Dedifferentiated amniotic fluid mesenchymal stem cell (primary cell): ENCODE data around the gene GREB1L.
"Not testable (repeated sequence)": the region's sequence is repeated elsewhere in the genome, so short reads cannot be mapped to it uniquely, and the experiment has no call there.

ENCODE experiments used
- DNase-seq: peaks from one replicate; pipeline ENCODE4 v3.0.0-alpha.2; 2016; ENCODE audit errors: extremely low spot score

GREB1L gene

DNA sequence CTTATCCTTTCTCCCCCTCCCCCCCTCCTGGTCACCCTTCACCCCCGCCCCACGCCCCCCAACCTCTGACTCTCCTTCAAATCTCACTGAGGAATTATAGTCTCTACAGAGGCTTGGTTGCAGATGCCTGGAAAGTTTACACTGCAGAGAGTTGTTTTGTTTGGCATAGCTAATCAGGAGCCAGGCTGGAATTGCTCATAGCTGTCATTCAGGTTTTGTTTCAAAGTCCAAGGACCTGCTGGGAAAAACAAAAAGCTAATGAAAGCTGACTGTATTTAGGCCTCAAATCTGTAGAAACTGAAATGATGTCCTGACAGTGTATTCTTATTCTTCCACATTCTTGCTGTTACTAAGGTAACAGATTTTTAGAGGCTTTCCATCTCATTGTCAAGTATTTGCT is 22.6 kb downstream of the GREB1L start:
- DNase-seq: peak; percentile 64

GRCh38 chr18:21265971-21266673 is 24.1 kb downstream of the GREB1L start:
- no peak for DNase-seq

DNA sequence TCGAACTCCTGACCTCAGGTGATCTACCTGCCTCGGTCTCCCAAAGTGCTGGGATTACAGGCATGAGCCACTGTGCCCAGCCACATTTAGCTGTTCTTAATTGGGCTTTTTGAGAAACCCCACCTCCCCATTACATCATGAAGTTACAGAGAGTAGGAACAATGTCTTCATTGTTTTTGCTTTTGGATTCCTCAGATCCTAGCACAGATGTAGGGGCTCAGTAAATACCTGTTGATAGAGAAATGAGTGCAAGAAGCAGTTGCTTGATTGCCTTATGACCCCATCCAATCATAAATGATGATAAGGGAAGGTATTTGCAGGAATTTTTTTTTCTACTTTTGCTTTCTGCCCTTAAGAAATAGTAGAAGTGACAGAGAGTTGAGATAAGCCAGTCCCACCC is 25.4 kb downstream of the GREB1L start:
- DNase-seq: no peak

- DNase-seq: no peak
Observed at GRCh38 chr18:21269349-21269748, 27.3 kb downstream of the GREB1L start.

- DNase-seq: peak; percentile 36
Observed at GRCh38 chr18:21270453-21270852, 28.4 kb downstream of the GREB1L start.

GRCh38 chr18:21272016-21272579 is 30.1 kb downstream of the GREB1L start:
- DNase-seq: no peak

GRCh38 chr18:21273568-21273967 is 31.5 kb downstream of the GREB1L start:
- DNase-seq: no peak

- DNase-seq: no peak
Observed at GRCh38 chr18:21275645-21276044, 33.6 kb downstream of the GREB1L start.

DNA sequence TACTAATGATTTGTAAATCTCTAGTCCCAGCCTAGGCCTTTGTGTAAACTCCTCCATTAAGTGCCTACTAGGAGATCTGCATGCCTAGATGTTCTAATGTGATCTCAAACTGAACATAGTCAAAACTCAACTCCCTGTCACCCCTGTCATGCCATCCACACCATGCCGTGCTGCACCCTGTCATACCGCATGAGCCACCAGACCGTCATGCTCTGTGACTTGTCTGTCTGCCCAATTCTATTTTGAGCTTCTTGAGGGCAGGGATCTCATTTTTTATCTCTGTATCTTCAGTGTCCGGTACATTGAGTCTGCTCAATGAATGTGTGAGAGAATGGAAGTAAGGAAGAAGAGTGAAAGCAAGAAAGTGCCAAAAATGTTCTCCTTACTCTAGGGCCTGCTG is 35.5 kb downstream of the GREB1L start:
- DNase-seq: no peak

DNA sequence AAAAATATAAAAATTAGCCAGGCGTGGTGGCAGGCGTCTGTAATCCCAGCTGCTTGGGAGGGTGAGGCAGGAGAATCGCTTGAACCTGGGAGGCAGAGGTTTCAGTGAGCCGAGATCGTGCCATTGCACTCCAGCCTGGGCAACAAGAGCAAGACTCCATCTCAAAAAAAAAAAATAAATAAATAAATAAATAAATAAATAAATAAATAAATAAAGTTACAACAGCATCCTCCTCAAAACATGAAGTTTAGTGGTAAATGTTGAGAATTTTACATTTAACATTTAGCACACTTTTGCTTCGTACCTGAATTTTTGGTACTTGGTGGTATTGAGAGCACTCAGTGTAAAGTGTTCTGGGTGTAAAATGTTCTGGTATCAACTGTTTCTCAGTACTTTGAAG is 36.2 kb downstream of the GREB1L start:
- not testable (repeated sequence) for DNase-seq

DNA sequence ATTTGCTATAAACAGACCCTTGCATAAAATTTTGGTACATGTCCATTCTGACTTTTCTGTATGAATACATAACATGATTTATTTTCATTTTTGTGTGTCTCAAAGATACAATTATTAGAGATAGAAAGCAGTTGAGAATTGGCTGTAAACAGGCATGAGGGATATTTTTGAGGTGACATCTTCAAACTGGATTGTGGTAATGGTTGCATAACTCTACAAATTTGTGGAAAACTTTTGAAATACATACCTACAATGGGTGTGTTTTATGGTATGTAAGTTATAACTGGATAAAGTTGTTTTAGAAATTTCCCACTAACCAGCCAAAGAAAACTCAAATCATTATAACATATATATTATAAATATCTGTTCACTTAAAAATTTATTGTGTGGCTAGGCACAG is 39.6 kb downstream of the GREB1L start:
- DNase-seq: no peak

GRCh38 chr18:21284540-21284939 is 42.5 kb downstream of the GREB1L start:
- no peak for DNase-seq

DNA sequence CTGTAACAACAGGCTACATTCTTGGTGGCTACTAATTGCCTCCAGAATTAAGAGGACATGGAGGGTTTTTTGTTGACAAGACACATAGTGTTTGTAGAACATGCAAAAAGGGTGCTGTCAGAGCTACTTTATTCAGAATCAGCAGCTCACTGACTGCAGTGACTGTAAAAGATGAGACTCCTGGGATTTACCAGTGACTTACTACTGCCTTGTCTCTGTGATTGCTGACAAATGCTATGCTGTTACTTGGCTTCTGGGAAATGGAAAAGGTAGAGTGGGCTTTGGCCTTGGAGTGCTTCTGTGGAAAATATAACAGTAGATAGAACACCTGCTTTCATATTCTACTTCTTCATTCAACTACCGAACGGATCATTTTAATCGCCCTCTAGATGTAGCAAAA is 47.8 kb downstream of the GREB1L start:
- no peak for DNase-seq

DNA sequence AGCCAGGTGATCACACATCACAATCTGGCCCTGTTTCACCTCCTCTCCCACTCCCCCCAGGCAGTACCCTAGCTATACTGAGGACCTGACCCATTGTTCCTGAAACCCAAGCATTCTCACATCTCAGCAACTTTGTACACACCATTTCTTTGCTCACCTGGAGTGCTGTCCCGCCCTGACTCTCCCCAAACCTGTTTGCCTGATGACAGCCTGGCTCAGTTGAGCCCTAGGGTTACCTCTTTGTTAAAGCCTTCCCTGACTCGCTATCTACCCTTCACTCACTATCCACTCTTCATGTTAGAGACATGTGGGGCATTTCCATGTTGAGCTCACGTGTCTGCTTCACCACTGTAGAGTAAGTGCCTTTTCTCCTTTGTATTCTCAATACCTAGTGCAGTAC is 49.1 kb downstream of the GREB1L start:
- no peak for DNase-seq

- DNase-seq: no peak
Observed at GRCh38 chr18:21293479-21293878, 51.4 kb downstream of the GREB1L start.

DNA sequence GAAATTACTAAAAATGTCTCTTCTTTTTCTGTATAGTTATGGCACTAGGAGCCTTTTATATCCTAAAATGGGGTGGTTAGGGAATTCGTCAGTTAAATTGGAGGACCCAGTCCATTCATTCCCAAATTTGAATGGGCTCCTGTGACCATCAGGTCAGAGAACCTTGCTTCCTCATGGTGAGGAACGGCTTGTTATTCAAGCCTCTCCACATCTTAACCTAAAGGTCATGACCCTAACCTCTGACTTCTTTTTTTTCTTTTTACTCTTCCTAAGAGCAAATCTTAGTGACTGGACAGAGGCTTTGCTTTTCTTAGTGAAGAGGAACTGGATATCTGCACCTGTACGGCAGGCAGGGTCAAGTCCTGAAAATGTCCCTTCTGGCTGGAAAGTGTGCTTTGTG is 53.1 kb downstream of the GREB1L start:
- no peak for DNase-seq

DNA sequence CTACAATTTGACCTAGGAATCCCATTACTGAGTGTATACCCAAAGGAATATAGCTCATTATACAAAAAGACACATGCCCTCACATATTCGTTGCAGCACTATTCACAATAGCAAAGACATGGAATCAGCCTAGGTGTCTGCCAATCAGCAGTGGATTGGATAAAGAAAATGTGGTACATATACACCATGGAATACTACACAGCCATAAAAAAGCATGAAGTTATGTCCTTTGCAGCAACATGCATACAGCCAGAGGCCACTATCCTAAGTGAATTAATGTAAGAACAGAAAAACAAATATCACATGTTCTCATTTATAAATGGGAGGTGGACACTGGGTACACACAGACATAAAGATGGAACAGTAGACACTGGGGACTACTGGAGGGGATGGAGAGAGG is 54.0 kb downstream of the GREB1L start:
- DNase-seq: no peak

DNA sequence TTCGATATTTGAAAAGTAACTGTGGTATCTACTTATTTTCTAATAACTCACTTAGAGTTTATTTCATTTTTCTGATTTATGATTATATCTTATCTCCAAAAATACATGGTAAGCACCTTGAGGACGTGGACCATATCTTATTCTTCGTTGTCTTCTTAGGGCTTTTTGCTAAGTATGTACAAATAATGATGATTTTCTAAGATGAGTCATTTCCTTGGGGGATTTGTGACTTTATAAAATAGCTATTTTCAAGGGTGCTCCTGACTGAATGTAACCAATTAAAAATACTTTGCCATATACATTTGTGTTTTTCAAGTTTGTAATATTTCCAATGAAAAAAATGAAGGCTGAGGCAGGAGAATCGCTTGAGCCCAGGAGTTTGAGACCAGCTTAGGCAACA is 56.3 kb downstream of the GREB1L start:
- no peak for DNase-seq

GRCh38 chr18:21300035-21300907 is 58.2 kb downstream of the GREB1L start:
- no peak for DNase-seq

DNA sequence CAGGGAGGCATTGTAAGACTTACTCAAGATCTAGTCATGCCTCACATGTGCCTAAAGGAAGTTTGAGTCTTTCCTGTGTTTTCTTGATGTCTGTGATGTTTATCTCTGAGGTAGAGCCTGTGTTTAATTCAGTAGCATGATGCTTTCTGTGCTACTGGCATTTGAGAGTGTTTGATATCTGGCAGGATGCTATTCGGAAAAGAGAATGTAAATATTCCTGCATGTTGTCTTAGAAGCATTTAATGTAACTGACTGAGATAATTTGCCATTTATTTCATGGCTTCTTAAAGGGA is 58.8 kb downstream of the GREB1L start:
- no peak for DNase-seq

- no peak for DNase-seq
Observed at GRCh38 chr18:21303445-21303844, 61.4 kb downstream of the GREB1L start.

GRCh38 chr18:21303895-21304294 is 61.9 kb downstream of the GREB1L start:
- no peak for DNase-seq

DNA sequence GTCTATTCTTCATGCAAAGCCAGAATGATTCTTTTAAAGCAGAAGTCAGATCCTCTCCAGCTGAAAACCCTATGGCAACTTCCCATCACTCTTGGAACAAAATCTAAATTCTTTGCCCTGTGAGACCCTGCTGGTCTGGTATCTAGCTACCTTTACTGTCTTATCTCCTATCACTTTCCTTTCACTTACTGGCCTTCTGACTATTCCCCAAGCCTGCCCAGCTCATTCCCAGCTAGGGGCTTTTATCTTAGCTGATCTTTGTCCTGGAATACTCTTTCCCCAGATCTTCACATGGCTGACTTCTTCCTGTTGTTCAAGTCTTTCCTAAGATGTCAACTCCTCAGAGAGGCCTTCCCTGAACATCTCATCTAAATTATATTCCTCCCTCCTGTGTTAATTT is 63.6 kb downstream of the GREB1L start:
- no peak for DNase-seq
